ENCODE measurements around the gene CORO1C. TPM values are rescaled to one million over a fixed set of nuclear protein-coding genes. Genes with fewer than 3 reads are reported as not detected.

CORO1C gene
- total RNA-seq, 4 donors from 2014 or later: 100 to 273 (median 154) TPM

GRCh38 chr12:108690542-108691174 is 40.7 kb downstream of the CORO1C start:
- ATAC-seq (ENCODE audit: low FRiP score) (no peak), DNase-seq (ENCODE audit: low spot score) (no peak)
- TF ChIP-seq CTCF (IDR thresholded peaks at IDR 0.05): no peak

DNA sequence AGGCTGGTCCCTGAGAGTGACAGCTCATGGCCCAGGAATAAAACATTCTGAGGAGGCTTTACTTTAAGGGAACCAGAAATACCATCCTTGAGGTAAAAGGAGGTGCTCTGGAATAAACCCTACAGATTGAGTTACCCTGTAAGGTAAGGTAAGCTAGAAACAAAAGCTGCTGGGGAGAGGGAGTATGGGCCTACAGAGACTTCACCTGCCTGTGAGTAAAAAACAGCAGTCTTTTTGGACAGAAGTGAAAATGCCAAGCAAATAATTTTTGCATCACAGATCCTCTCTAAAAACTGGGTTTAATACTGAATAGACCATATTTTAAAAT is 41.2 kb downstream of the CORO1C start:
- no peak for TF ChIP-seq CTCF (IDR thresholded peaks at IDR 0.05)

DNA sequence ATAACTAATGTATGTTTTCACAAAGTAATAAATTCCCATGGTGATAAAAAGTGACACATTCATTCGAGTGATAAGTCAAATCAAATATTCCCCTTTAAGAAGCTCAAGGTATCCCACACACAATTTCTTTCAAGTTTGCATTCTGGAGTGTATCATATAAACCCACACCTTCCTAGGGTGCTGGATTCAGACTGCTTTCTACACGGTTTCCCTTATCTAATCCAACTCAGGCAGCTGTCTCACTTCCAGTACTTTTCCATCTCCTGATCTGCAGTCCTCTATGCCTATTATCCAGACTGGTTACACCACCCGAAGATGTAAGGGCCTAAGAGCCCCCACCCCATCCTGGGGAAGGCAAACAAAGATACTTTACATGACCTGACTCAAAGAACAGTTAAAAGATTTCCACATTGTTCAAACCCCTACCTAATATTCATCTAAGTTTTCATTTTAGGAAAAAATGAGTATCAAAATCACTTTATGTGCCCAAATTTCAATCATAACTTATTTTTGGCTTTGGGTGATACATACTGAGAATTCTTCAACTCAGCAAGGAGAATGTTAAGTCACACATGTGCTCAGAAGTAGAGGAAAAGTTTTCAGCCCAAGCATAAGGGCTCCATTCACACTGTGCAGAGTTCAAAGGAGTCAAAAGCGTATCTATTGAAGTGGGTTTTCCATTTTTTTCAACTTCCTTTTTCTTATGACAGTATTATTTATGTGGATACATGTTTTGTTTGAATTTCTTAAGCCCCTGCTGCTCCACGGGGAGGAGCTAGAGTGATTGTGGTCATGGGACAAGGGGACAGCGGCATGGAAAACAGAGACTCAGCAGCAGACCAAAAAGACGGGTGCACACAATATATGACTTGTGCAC is 41.8 kb downstream of the CORO1C start:
- ATAC-seq (ENCODE audit: low FRiP score) (peak; percentile 49), DNase-seq (ENCODE audit: low spot score) (no peak)
- no peak for TF ChIP-seq CTCF (IDR thresholded peaks at IDR 0.05)

More for the DNA sequence above, 41.2 kb downstream of the CORO1C start:
- no peak for ATAC-seq (ENCODE audit: low FRiP score)
- no peak for DNase-seq (ENCODE audit: low spot score)

DNA sequence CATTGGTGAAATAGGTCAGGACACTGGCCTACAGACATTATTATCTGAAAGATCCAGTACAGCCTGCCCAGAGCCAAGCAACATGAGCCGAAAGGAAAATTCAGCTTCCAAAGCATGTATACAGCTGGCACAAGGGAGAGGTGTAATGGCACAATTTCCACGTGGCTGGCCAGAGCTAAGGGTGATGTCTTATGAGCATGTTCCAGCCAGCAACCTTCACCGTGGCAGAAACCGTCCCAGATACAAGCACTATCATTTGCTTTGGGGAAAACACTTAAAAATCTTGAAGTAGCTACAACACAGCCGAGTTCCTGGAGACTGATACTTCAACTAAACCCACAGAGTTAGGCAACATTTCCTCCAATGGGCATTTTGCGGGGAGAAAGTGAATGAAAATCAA is 44.5 kb downstream of the CORO1C start:
- no peak for DNase-seq (ENCODE audit: low spot score)
- ATAC-seq (ENCODE audit: low FRiP score): no peak
- no peak for TF ChIP-seq CTCF (IDR thresholded peaks at IDR 0.05)

- no peak for TF ChIP-seq CTCF (IDR thresholded peaks at IDR 0.05)
- DNase-seq (ENCODE audit: low spot score) (no peak), ATAC-seq (ENCODE audit: low FRiP score) (no peak)
Measured at GRCh38 chr12:108685469-108686260, 45.7 kb downstream of the CORO1C start.

DNA sequence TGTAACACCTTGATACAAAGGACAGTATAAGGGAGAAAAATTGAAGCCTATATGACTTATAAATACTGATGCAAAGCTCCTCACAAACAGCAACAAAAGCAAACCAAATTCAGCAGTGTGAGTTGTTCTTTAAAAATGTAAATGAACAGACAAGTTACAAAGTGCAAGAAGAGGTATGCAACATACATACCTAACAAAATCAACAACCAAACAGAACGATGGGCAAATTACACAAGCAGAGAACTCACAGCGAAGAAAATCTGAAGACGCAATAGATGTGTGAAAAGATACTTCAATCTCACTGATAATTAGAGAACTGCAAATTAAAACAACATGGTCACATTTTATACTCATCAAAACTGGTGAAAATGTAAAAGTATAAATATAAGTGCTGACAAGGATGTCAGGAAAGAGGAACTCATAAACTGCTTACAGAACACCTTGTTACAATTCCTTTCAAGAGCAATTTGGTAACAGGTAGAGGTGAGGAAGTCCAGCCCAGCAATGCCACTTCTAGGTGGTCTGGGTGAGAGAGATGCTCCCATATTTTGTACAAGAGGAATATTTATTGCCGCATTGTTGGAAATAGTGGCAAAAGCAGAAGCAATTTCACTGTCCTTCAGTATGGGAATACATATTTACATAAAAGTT is 47.3 kb downstream of the CORO1C start:
- DNase-seq (ENCODE audit: low spot score): no peak
- no peak for ATAC-seq (ENCODE audit: low FRiP score)
- TF ChIP-seq CTCF (IDR thresholded peaks at IDR 0.05): no peak

Data from omental fat pad (tissue), 4 donors.